ENCODE data around the gene CDH1.

- TF ChIP-seq POLR2AphosphoS5 (IDR thresholded peaks at IDR 0.05; ENCODE audit: low read depth, low read length): no peak
- TF ChIP-seq CTCF (IDR thresholded peaks at IDR 0.05): no peak
- TF ChIP-seq YY1 (IDR thresholded peaks at IDR 0.05; ENCODE audit: low read depth): no peak
- no peak for TF ChIP-seq RCOR1 (IDR thresholded peaks at IDR 0.05; ENCODE audit: low read length)
- TF ChIP-seq CHD2 (IDR thresholded peaks at IDR 0.05; ENCODE audit: low read length, partially characterized antibody): no peak
- TF ChIP-seq EP300 (IDR thresholded peaks at IDR 0.05; ENCODE audit: borderline replicate concordance in 1 of 2, low read depth in 1 of 2, low read length in 1 of 2): no peak
Measured at GRCh38 chr16:68857479-68857878, 120.4 kb downstream of the CDH1 start.

Measured in SK-N-SH (cell line).